K562 (cell line): Measurements from ENCODE around the gene KMT5B. TPM values are rescaled to one million over a fixed set of nuclear protein-coding genes. Genes with fewer than 3 reads are reported as not detected.
"Not testable (repeated sequence)": the region's sequence is repeated elsewhere in the genome, so short reads cannot be mapped to it uniquely, and the experiment has no call there.

Experiments
- ATAC-seq: fragments of 200-7000 bp; cut with Tn5 transposase; 3 replicates; pipeline ENCODE4 v1.9.1; 2020; ENCODE audit warnings: moderate library complexity
- BruUV-seq: library from RNA; stranded (reverse); fragments of 400-500 nt; replicated peaks from 2 replicates; lab custom pipeline; 2021; lab: Mats Ljungman, UMichigan
- CTCF ChIA-PET: fragments of 300-600 bp; formaldehyde crosslinking; extraction: SDS; loops from one replicate; lab custom pipeline; 2021; ENCODE audit warnings: low intra/inter-chr PET ratio; lab: Yijun Ruan, JAX
- POLR2A ChIA-PET: fragments of 300-600, 350-650 bp; sonication (Branson Sonifier 250); formaldehyde crosslinking; extraction: SDS; loops from one replicate; lab custom pipeline; 2021; ENCODE audit warnings: antibody characterized with exemption, inconsistent platforms; lab: Yijun Ruan, JAX
- DNase-seq, 4 experiments: peaks; one replicate each; pipeline versions ENCODE4 v3.0.0 to v3.0.0-alpha.2; 2011 to 2018; ENCODE audit warnings: low spot score in 3 of 4, mixed read lengths in 3 of 4; ENCODE audit errors: extremely low read depth in 1 of 4
- FAIRE-seq: peaks from 2 replicates; lab custom pipeline; 2011; peaks lifted over from hg19 to GRCh38; lab: Jason Lieb, UNC
- H2AFZ ChIP-seq: 2 replicates; pipeline ENCODE4 v1.6.0; 2011; ENCODE audit warnings: low read depth, low read length, control low read depth, inconsistent platforms
- H3K27ac ChIP-seq: fragments of 200-600 bp; 3 replicates; pipeline ENCODE4 v1.8.0; 2011; ENCODE audit warnings: low read depth, mild to moderate bottlenecking, control low read depth, inconsistent platforms, low read length, moderate library complexity, mixed read lengths; ENCODE audit errors: extremely low read depth
- H3K27me3 ChIP-seq, 2 experiments: fragments of 300-600 bp in 1 of 2; 2 replicates in 1 of 2; 3 replicates in 1 of 2; pipeline versions ENCODE4 v1.6.0 to v1.8.0; 2011; ENCODE audit warnings: inconsistent platforms in 2 of 2, low read length in 2 of 2, mild to moderate bottlenecking in 1 of 2, mixed read lengths in 1 of 2, moderate library complexity in 1 of 2; ENCODE audit not compliant: control insufficient read depth in 2 of 2, insufficient read depth in 2 of 2
- H3K36me3 ChIP-seq: fragments of 300-600 bp; 3 replicates; pipeline ENCODE4 v1.8.0; 2011; ENCODE audit warnings: mild to moderate bottlenecking, low read length, inconsistent platforms; ENCODE audit not compliant: control insufficient read depth, insufficient read depth
- H3K4me1 ChIP-seq, 2 experiments: fragments of 200-600 bp in 1 of 2; replicated peaks in 1 of 2; 2 replicates in 1 of 2; 3 replicates in 1 of 2; pipeline versions ENCODE4 v1.5.1 to v1.8.0; 2011; ENCODE audit warnings: inconsistent platforms in 2 of 2, low read length in 2 of 2, mild to moderate bottlenecking in 1 of 2, mixed read lengths in 1 of 2, moderate library complexity in 1 of 2; ENCODE audit not compliant: control insufficient read depth in 2 of 2, insufficient read depth in 2 of 2
- H3K4me2 ChIP-seq: 2 replicates; pipeline ENCODE4 v1.6.1; 2011; ENCODE audit warnings: low read length, control low read depth, inconsistent platforms, mixed read lengths; ENCODE audit not compliant: insufficient read depth
- H3K4me3 ChIP-seq: fragments of 200-600 bp; sonication (generic), shearing (Covaris generic); 2 replicates; pipeline ENCODE4 v1.5.1; 2016; ENCODE audit warnings: control low read depth, inconsistent platforms
- H3K79me2 ChIP-seq: fragments of 200-600 bp; 3 replicates; pipeline ENCODE4 v1.8.0; 2011; ENCODE audit warnings: low read length, inconsistent platforms; ENCODE audit not compliant: control insufficient read depth, insufficient read depth
- H3K9ac ChIP-seq, 2 experiments: 2 replicates each; pipeline versions ENCODE4 v1.6.0 to v1.6.1; 2011; ENCODE audit warnings: low read depth in 2 of 2, low read length in 2 of 2, control low read depth in 1 of 2, inconsistent platforms in 1 of 2, mild to moderate bottlenecking in 1 of 2, mixed read lengths in 1 of 2; ENCODE audit not compliant: insufficient read depth in 1 of 2
- H3K9me1 ChIP-seq: one replicate; pipeline ENCODE4 v1.6.0; 2011; ENCODE audit warnings: inconsistent platforms, mild to moderate bottlenecking, low read length, moderate library complexity; ENCODE audit not compliant: control insufficient read depth, insufficient read depth
- H3K9me3 ChIP-seq: replicated peaks from 2 replicates; pipeline ENCODE4 v1.5.1; 2011; ENCODE audit warnings: low read depth, low read length, inconsistent platforms; ENCODE audit not compliant: control insufficient read depth, insufficient read depth
- H4K20me1 ChIP-seq: replicated peaks from 2 replicates; pipeline ENCODE4 v1.6.1; 2011; ENCODE audit warnings: low read length, inconsistent platforms, mixed read lengths; ENCODE audit not compliant: control insufficient read depth, insufficient read depth
- WGBS: fragments of 100-300 bp; shearing (Covaris generic); methylation state at CpG from one replicate; pipeline ENCODE4 v1.1.6; 2016; ENCODE audit warnings: low coverage, mixed read lengths; ENCODE audit not compliant: insufficient coverage; ENCODE audit errors: missing lambda C conversion rate; 5-methylcytosine and 5-hydroxymethylcytosine counted together
- in situ Hi-C: fragments of 300-500 bp; cut with MboI; formaldehyde crosslinking; loops from 4 replicates; pipeline ENCODE4 v1.15.0; 2018; ENCODE audit warnings: inconsistent platforms, mixed read lengths
- intact Hi-C: fragments of 100-400 bp; cut with micrococcal nuclease; formaldehyde crosslinking; loops from 2 replicates; pipeline ENCODE4 v1.14.2; 2022
- polyA plus RNA-seq, 8 experiments: library from polyadenylated mRNA; depleted of rRNA in 4 of 8; stranded (reverse) in 5 of 8; unstranded in 3 of 8; fragments of >200 nt; fragmentation: Nextera tagmentation in 2 of 8; fragmentation: Illumina TruSeq in 1 of 8; extraction: Ambion mirVana in 2 of 8; extraction: Trizol in 1 of 8; gene quantifications; 2 replicates each; pipeline versions ENCODE4 v1.2.1 to v1.2.3, GENCODE V29; 2011 to 2014; ENCODE audit warnings: inconsistent platforms in 1 of 8, missing spikeins in 1 of 8
- total RNA-seq, 7 experiments: library from RNA; depleted of rRNA in 6 of 7; stranded (reverse); fragments of >200 nt in 6 of 7; fragmentation: Illumina TruSeq in 2 of 7; extraction: Trizol in 2 of 7; gene quantifications; 2 replicates each; pipeline versions ENCODE4 v1.2.1 to v1.2.3, GENCODE V29; 2011 to 2021; ENCODE audit warnings: low replicate concordance in 1 of 7
- TF ChIP-seq, protein P1 (sequence below): fragments of 450-650 bp; IDR thresholded peaks from 2 replicates; pipeline ENCODE4 v1.6.1; 2016; ENCODE audit warnings: mild to moderate bottlenecking

Gene KMT5B
- total and polyA plus RNA-seq, 9 of the 15 experiments (the other 6 are each of a cell fraction or from before 2014, with no cell fraction given), result 7.3 to 27.3 (median 20.9) TPM

DNA sequence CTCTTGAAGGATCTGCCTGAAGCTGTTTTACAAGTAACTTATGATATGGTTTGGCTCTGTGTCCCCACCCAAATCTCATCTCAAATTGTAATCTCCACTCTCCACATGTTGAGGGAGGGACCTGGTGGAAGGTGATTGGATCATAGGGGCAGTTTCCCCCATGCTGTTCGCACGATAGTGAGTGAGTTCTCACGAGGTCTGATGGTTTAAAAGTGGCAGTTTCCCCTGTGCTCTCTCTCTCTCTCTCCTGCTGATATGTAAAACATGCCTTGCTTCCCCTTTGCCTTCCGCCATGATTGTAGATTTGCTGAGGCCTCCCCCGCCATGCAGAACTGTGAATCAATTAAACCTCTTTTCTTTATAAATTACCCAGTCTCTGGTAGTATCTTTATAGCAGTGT lies 31.8 kb upstream of the KMT5B start (continued):
- TF ChIP-seq, protein P1, sequence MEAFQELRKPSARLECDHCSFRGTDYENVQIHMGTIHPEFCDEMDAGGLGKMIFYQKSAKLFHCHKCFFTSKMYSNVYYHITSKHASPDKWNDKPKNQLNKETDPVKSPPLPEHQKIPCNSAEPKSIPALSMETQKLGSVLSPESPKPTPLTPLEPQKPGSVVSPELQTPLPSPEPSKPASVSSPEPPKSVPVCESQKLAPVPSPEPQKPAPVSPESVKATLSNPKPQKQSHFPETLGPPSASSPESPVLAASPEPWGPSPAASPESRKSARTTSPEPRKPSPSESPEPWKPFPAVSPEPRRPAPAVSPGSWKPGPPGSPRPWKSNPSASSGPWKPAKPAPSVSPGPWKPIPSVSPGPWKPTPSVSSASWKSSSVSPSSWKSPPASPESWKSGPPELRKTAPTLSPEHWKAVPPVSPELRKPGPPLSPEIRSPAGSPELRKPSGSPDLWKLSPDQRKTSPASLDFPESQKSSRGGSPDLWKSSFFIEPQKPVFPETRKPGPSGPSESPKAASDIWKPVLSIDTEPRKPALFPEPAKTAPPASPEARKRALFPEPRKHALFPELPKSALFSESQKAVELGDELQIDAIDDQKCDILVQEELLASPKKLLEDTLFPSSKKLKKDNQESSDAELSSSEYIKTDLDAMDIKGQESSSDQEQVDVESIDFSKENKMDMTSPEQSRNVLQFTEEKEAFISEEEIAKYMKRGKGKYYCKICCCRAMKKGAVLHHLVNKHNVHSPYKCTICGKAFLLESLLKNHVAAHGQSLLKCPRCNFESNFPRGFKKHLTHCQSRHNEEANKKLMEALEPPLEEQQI, result peak; percentile 88

DNA sequence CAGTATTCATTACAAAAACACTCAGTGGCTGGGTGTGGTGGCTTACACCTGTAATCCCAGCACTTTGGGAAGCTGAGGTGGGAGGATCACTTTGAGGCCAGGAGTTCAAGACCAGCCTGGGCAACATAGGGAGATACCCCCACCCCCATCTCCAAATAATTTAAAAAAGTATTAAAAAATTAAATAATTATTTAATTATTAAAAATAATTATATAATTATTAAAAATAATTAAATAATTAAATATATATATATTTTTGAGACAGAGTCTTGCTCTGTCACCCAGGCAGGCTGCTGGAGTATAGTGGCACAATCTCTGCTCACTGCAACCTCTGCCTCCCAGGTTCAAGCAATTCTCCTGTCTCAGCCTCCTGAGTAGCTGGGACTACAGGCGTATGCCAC lies 30.8 kb upstream of the KMT5B start:
- H3K36me3 ChIP-seq, H3K79me2 ChIP-seq, DNase-seq, H3K4me2 ChIP-seq, H2AFZ ChIP-seq, H3K27ac ChIP-seq, H3K4me1 ChIP-seq, H3K27me3 ChIP-seq, H3K9me3 ChIP-seq, H4K20me1 ChIP-seq, H3K9ac ChIP-seq, POLR2A ChIA-PET, in situ Hi-C loops, H3K9me1 ChIP-seq, ATAC-seq, intact Hi-C loops, CTCF ChIA-PET, BruUV-seq, H3K4me3 ChIP-seq, FAIRE-seq: not testable (repeated sequence)
- WGBS, result 100% methylated on average over 1 of the region's 1 CpG
